B cell (primary cell): Measurements from ENCODE around the gene VIT. TPM values are rescaled to one million over a fixed set of nuclear protein-coding genes. Genes with fewer than 3 reads are reported as not detected.

Experiments used
- ATAC-seq: fragments of 200-7000 bp; cut with Tn5 transposase; one replicate; pipeline ENCODE4 v1.10.0; 2021; ENCODE audit warnings: low read depth, mild to moderate bottlenecking, moderate number of reproducible peaks, moderate library complexity
- CTCF ChIA-PET: fragments of 350-600 bp; sonication (Branson Sonifier 250); formaldehyde crosslinking; loops from one replicate; lab custom pipeline; 2021; ENCODE audit warnings: antibody characterized with exemption, inconsistent platforms; lab: Charles Lee
- POLR2A ChIA-PET: fragments of 350-600 bp; sonication (Branson Sonifier 250); formaldehyde crosslinking; loops from one replicate; lab custom pipeline; 2021; ENCODE audit warnings: antibody characterized with exemption; lab: Charles Lee
- DNase-seq: peaks from one replicate; pipeline ENCODE4 v3.0.0; 2013
- H2AFZ ChIP-seq: 2 replicates; pipeline ENCODE4 v1.6.1; 2012; ENCODE audit warnings: mild to moderate bottlenecking, low read depth, low read length; ENCODE audit not compliant: insufficient read depth, poor library complexity, severe bottlenecking
- H3K27ac ChIP-seq, 2 donors: 1 replicate in 1 of 2; 2 replicates in 1 of 2; pipeline ENCODE4 v1.5.1; 2012 to 2013; ENCODE audit warnings: low read length in 2 of 2, mild to moderate bottlenecking in 2 of 2, moderate library complexity in 1 of 2
- H3K27me3 ChIP-seq, 4 experiments: fragments of 200-600 bp in 1 of 4; sonication (generic) in 1 of 4; replicated peaks in 1 of 4; 1 replicate in 2 of 4; 2 replicates in 2 of 4; pipeline versions ENCODE4 v1.6.1 to v1.7.0; 2013 to 2016; ENCODE audit warnings: low read length in 3 of 4, mild to moderate bottlenecking in 2 of 4, mixed read lengths in 1 of 4, moderate library complexity in 1 of 4; ENCODE audit not compliant: insufficient read depth in 4 of 4, control insufficient read depth in 3 of 4; ENCODE audit errors: control extremely low read depth in 1 of 4
- H3K36me3 ChIP-seq, 2 experiments: replicated peaks in 1 of 2; 1 replicate in 1 of 2; 2 replicates in 1 of 2; pipeline versions ENCODE4 v1.6.1 to v1.7.1; 2013; ENCODE audit warnings: low read length in 1 of 2; ENCODE audit not compliant: insufficient read depth in 2 of 2, control insufficient read depth in 1 of 2; ENCODE audit errors: control extremely low read depth in 1 of 2, extremely low read depth in 1 of 2
- H3K4me1 ChIP-seq, 2 donors: fragments of 200-600 bp in 1 of 2; sonication (generic) in 1 of 2; 1 replicate in 1 of 2; 2 replicates in 1 of 2; pipeline versions ENCODE4 v1.5.1 to v1.6.1; 2013 to 2017; ENCODE audit warnings: low read length in 2 of 2; ENCODE audit not compliant: control insufficient read depth in 2 of 2, insufficient read depth in 2 of 2
- H3K4me2 ChIP-seq: replicated peaks from 2 replicates; pipeline ENCODE3; 2012; ENCODE audit warnings: mild to moderate bottlenecking, low read depth, low read length; ENCODE audit not compliant: poor library complexity, severe bottlenecking
- H3K4me3 ChIP-seq, 5 experiments: fragments of 200-600 bp in 1 of 5; sonication (generic) in 1 of 5; 1 replicate in 3 of 5; 2 replicates in 2 of 5; pipeline versions ENCODE4 v1.5.1 to v1.7.0; 2011 to 2016; ENCODE audit warnings: low read length in 4 of 5, mild to moderate bottlenecking in 4 of 5, low read depth in 2 of 5, control low read depth in 1 of 5, moderate library complexity in 1 of 5; ENCODE audit not compliant: insufficient read depth in 1 of 5; ENCODE audit errors: control extremely low read depth in 1 of 5, extremely low read depth in 1 of 5
- H3K79me2 ChIP-seq: fragments of 200-600 bp; sonication (generic); one replicate; pipeline ENCODE4 v1.6.0; 2016; ENCODE audit warnings: low read length; ENCODE audit not compliant: control insufficient read depth, insufficient read depth
- H3K9ac ChIP-seq: fragments of 200-600 bp; sonication (generic); 2 replicates; pipeline ENCODE4 v1.6.1; 2017; ENCODE audit warnings: mild to moderate bottlenecking, low read length, moderate library complexity
- H3K9me3 ChIP-seq, 3 donors: one replicate each; pipeline versions ENCODE4 v1.6.1 to v1.7.1; 2013; ENCODE audit warnings: low read length in 2 of 3; ENCODE audit not compliant: control insufficient read depth in 2 of 3, insufficient read depth in 1 of 3; ENCODE audit errors: control extremely low read depth in 1 of 3
- H4K20me1 ChIP-seq: 2 replicates; pipeline ENCODE4 v1.6.0; 2012; ENCODE audit warnings: mild to moderate bottlenecking, low read length; ENCODE audit not compliant: insufficient read depth, control insufficient read depth, poor library complexity, severe bottlenecking
- H3K27ac Mint-ChIP-seq: one replicate; pipeline ENCODE4 v1.8.0; 2021; ENCODE audit warnings: mixed read lengths
- H3K27me3 Mint-ChIP-seq: one replicate; pipeline ENCODE4 v1.8.0; 2021; ENCODE audit warnings: mixed read lengths
- H3K4me1 Mint-ChIP-seq: one replicate; pipeline ENCODE4 v1.8.0; 2021; ENCODE audit warnings: mixed read lengths
- H3K4me3 Mint-ChIP-seq: one replicate; pipeline ENCODE4 v1.8.0; 2021; ENCODE audit warnings: mixed read lengths
- H3K9me3 Mint-ChIP-seq: one replicate; pipeline ENCODE4 v1.8.0; 2022; ENCODE audit warnings: mixed read lengths; ENCODE audit not compliant: insufficient read depth
- CTCF ChIP-seq: fragments of 200-600 bp; IDR thresholded peaks from one replicate; pipeline ENCODE4 v1.8.0; 2022; ENCODE audit warnings: antibody characterized with exemption, mild to moderate bottlenecking
- EZH2 ChIP-seq: IDR thresholded peaks from 2 replicates; pipeline ENCODE4 v1.6.1; 2012; ENCODE audit warnings: borderline replicate concordance, low read depth, mild to moderate bottlenecking, moderate library complexity, low read length; ENCODE audit not compliant: insufficient read depth, poor library complexity, severe bottlenecking
- WGBS: methylation state at CpG from one replicate; pipeline ENCODE4 v1.1.5; 2013; ENCODE audit warnings: missing lambda C conversion rate; ENCODE audit not compliant: insufficient coverage; 5-methylcytosine and 5-hydroxymethylcytosine counted together
- intact Hi-C: fragments of 100-400 bp; cut with micrococcal nuclease; formaldehyde crosslinking; loops from one replicate; pipeline ENCODE4 v1.10.0; 2022
- polyA plus RNA-seq: library from polyadenylated mRNA; depleted of rRNA; stranded (reverse); fragments of >200 nt; gene quantifications from 2 replicates; pipeline ENCODE4 v1.2.3, GENCODE V29; 2012
- total RNA-seq, 2 donors: library from RNA; stranded (reverse); fragments of 120-200 nt in 1 of 2; gene quantifications; 1 replicate in 1 of 2; 2 replicates in 1 of 2; pipeline versions ENCODE4 v1.2.3 to v1.2.4, GENCODE V29; 2013 to 2022

VIT gene
- total and polyA plus RNA-seq, 2 donors (not counting 1 experiment from before 2014, with no cell fraction given) = not detected

GRCh38 chr2:36667931-36668330 is 28.6 kb upstream of the VIT start:
- ChIA-PET CTCF (interaction anchor here (0.9 kb wide), 1 partner anchor 9 kb away, joined by 3 read pairs; no protein-coding TSS in a partner anchor), POLR2A (no interaction called here)
- Mint-ChIP-seq H3K27ac (no peak overlapping the region), H3K9me3 (no peaks in the 10 kb centered on the region), H3K4me3 (no peak overlapping the region), H3K4me1 (no peaks in the 10 kb centered on the region), H3K27me3 (peaks cover 5% of the 10 kb centered on the region)
- Histone ChIP-seq H3K79me2 (no peaks in the 10 kb centered on the region), H3K4me1 (no peaks in the 10 kb centered on the region), H3K4me3 (no peak overlapping the region), H2AFZ (no peak overlapping the region), H3K4me2 (no peak overlapping the region), H3K27ac (no peak overlapping the region), H3K36me3 (no peaks in the 10 kb centered on the region), H3K9me3 (no peaks in the 10 kb centered on the region), H4K20me1 (no peaks in the 10 kb centered on the region), H3K9ac (no peak overlapping the region), H3K27me3 (peaks cover 0 to 8% (median 0%) of the 10 kb centered on the region in 4 experiments)
- intact Hi-C loops = no loop called here
- 91% methylated on average over 7 of the region's 9 CpGs for WGBS
- DNase-seq = no peak
- no peak for TF ChIP-seq EZH2
- no peak for TF ChIP-seq CTCF
- ATAC-seq = no peak

GRCh38 chr2:36670881-36671595 is 25.5 kb upstream of the VIT start:
- H3K9me3 Mint-ChIP-seq = no peaks in the 10 kb centered on the region
- H3K27me3 ChIP-seq = no peaks in the 10 kb centered on the region
- no peak overlapping the region for H3K4me3 Mint-ChIP-seq
- H3K27ac Mint-ChIP-seq = no peak overlapping the region
- H3K4me1 Mint-ChIP-seq = no peaks in the 10 kb centered on the region
- no peak overlapping the region for H3K27ac ChIP-seq
- POLR2A ChIA-PET = no interaction called here
- CTCF ChIA-PET = no interaction called here
- no peaks in the 10 kb centered on the region for H4K20me1 ChIP-seq
- TF ChIP-seq EZH2 = no peak
- TF ChIP-seq CTCF = no peak
- no peak overlapping the region for H3K4me3 ChIP-seq
- no peaks in the 10 kb centered on the region for H3K36me3 ChIP-seq
- H3K9me3 ChIP-seq = no peaks in the 10 kb centered on the region
- no peak for DNase-seq
- H3K27me3 Mint-ChIP-seq = peaks cover 5% of the 10 kb centered on the region
- intact Hi-C loops = no loop called here
- ATAC-seq = no peak
- no peaks in the 10 kb centered on the region for H3K79me2 ChIP-seq
- no peak overlapping the region for H2AFZ ChIP-seq
- no peak overlapping the region for H3K9ac ChIP-seq
- no peak overlapping the region for H3K4me2 ChIP-seq
- 100% methylated on average over 1 of the region's 6 CpGs for WGBS
- H3K4me1 ChIP-seq = no peaks in the 10 kb centered on the region
